GM15510 (cell line): ENCODE measurements around the gene PTPN14.

ENCODE experiments used
- POLR2A ChIP-seq: IDR thresholded peaks from 3 replicates; pipeline ENCODE4 v1.6.1; 2011; ENCODE audit warnings: borderline replicate concordance; ENCODE audit not compliant: insufficient read length; ENCODE audit errors: extremely low read depth

The PTPN14 gene

DNA sequence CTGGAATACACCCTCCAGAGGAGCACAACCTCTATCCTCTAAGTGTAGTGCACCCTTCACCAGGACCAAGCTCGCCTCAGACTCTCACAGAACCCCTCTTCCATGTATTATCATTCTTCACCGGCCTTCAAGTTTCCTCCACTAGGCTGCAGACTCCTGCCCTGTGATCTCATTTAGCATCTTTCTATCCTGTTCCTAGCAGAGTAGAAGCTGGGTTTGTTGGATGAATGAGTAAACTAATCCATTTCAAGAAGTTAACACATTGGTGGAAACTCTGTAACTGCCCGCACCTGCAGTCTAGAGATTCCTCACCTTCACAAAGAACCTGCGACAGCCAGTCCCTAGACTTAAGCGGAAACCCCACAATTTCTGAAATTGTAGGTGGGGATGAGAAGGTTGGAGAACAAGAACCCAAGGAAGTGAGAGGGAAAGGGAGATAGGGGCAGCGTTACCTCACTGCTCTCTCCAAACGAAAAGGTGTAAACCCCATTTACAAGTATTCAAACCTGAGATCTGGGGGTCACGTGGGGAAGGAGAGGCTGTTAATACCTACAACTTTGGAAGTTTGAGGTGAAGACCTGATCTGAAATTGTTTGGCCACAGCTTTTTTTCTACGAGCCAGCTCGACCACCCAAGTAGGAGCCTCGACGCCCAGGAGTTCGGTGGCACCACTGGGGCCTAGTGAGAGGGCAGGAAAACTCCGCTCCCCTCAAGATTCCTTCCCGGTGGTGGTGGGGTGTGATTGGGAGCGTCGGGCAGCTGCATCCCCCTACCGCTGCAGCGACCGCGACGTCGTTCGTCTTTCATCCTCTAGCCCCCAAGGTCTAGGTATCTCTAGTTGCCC lies 1.2 kb downstream of the PTPN14 start:
- no peak for TF ChIP-seq POLR2A

DNA sequence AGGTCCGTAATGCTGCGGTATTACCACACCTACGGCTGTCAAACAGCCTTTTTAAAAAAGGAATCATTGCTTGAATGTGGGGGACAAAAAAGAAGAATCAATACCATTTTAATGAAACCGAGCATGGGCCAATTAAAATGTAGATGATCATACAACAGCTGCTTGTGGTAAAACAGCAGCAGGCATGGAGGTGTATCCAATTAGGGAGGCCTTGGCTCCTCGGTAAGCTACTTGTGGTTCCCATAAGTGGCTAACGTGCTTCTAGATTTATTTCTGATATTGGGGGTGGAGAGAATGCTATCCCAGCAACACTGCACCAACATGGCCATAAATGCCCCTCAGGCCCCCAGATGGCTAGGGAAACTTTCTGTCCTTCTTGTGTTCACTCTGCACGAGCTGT lies 1.8 kb downstream of the PTPN14 start:
- no peak for TF ChIP-seq POLR2A

DNA sequence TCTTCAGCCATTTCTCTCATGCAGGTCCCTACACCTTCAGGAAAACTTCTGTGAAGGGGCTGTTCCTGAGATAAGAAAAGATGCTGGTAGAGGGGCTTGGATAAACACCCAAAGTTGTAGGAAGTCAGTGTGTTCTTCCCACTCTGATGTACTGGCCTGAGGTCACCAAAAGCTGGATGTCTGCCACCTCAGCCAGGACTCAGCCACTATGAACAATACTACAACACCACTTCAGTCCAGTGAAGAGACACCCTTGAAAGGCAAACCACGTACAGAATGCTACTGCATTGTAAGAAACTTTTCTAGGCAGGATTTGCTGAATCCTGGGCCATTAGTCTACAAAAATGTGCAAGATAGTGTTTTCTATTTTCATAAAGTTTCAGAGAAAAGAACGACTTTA lies 2.4 kb downstream of the PTPN14 start:
- TF ChIP-seq POLR2A: no peak

DNA sequence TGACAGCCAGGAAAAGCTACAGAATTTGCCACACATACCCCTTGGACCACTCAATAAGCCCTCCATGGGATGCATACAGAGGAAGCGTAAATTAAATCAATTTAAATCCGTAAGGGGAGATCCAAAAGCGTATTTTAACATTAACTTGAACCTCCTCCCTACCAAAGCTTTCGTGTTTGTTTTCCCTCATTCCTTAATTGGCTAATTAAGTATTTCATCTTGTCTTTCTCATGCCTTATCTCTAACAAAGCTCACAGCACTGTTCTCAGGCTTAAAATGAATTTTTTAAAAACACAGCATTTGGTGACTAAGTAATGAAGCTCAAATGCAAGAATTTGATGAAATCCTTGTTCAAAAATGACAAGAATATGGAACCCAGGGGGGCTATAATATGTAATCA lies 3.1 kb downstream of the PTPN14 start:
- TF ChIP-seq POLR2A: no peak

DNA sequence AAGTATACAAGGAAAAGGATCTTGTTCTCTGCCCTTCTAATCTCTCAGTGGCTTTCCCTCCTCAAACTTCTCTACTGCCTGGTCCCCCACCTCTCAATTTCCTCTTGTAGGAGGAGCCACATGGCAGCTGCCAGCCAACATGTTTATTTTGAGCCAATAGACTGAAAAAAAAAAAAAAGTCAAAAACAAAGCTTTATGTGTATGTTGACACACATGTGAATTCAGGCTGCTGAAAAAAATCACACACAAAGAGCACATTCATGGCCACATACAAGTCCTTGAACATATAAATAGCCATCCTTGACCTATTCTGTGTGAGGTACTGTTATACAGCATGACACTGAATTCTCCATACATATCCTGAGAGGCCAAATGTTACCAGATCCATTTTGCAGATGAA lies 3.7 kb downstream of the PTPN14 start:
- no peak for TF ChIP-seq POLR2A

DNA sequence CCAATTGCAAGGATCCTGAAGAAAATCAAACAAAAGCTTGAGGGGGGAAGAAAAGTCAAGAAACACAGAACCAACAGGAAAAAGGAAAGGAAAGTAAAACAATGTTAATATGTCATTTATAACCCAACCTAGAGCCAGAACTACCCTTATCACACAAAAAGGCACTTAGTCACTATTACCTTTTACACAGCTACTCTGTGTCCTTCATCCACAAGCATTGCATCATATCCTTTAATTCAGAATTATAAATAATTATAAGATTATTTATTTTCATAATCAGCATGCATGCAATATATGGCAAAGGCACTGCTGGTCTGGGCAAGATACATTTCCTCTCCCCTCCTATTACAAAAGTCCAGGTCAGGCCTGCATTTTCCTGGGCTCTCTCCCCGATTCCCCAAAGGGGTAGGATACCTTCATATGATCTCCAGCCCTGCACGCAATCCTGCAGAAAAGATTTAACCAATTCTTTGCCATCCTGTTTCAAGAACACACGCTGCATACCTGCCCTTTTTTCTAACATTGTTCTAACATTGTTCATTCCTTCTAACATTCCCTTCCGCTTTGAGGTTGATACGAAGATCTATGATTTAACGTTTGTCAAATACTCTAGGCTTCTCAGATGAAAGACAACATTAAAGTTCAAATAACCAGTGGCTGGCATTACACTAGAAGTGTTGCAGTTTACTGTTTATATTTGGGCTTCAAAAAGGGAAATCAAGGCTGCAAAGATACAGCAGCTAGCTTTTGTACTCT lies 4.3 kb downstream of the PTPN14 start:
- TF ChIP-seq POLR2A: no peak

DNA sequence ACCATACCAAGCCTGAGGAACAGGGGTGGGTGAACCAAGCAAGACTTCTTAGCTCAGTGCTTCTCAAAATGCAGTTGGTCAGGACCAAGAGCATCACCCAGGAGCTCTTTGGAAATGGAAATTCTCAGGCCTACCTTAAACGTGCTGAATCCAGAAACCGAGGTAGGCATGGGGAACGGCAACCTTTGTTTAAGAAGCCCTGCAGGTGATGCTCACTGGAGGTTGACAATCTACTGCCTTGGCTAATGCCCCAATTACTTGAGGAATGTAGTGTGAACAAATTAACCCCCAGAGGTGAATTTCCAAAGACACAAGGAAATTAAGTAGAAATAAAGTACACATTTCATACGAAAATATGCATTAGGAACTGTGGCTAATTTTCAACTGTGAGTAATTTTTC lies 5.3 kb downstream of the PTPN14 start:
- TF ChIP-seq POLR2A: no peak

DNA sequence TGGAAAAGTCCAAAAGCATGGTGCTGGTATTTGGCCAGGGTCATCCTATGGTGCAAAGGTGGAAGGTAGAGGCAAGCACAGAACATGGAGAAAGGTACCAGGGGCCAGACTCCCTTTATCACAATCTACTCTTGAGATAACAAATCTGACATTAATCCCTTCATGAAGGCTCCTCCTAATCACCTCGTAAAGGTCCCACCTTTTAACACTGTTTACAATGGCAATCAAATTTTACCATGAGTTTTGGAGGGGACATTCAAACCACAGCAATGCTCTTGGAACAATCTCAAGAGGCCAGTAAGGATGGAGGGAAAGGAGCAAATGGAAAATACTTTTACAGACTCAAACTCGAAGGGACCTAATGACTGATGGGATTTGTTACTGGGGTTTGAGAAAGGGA lies 6.1 kb downstream of the PTPN14 start:
- TF ChIP-seq POLR2A: no peak

DNA sequence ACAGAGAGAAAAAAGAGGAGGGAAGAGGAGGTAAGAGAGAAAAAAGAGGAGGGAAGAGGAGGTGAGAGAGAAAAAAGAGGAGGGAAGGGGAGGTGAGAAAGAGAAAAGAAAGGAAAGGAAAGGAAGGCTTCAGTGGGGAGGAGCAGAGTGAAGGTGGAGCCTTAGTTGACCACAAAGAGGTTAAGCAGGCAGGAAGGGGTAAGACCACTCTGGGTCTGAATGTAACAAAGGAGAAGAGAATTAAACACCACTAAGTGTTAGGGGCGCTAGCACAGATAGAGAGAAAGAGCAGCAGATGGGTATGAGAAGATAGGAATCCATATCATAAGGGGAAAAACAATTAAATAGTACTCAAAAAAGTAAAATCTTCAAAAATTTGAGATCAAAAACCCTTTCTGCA lies 6.6 kb downstream of the PTPN14 start:
- no peak for TF ChIP-seq POLR2A

DNA sequence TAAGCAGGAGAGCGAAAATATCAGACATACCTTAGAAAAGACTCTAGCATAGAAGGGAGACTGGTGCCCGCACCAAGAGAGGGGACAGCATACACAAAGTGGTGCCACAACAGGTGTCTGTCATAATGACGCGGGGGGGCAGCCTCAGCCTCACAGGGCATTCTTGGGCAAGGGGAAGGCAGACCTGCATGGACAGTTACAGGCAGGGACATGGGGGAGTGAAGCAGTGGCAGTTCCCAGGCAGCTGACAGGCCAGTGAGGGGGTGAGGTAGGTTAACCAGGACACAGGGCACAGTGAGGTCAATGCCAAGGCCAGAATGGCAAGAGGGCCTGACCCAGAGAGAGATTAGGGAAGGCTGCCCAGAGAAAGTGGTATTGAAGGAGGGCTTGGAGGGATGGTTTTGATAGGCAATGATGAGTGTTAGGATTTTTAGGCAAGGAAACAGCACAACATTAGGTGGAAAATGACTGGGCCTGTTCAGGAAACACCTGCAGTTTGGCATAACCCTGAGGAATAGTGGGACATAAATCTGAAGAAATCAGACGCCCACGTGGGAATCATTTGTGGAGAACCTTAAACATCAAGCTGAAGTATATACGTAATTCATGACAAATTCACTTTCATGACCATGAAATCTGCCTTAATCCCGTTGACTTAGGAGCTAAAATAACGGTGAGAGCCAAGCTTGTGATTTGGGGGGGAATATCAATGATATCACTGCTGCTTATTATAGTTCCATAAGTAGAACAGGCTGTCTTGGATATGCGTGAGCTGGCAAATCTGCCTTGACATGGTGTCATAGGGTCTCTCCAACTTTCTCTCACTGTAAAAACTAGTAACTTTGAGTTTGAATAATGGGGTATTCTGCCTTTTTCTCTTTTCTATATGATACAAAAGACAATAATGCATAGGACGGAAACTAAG lies 8.9 kb downstream of the PTPN14 start:
- no peak for TF ChIP-seq POLR2A

DNA sequence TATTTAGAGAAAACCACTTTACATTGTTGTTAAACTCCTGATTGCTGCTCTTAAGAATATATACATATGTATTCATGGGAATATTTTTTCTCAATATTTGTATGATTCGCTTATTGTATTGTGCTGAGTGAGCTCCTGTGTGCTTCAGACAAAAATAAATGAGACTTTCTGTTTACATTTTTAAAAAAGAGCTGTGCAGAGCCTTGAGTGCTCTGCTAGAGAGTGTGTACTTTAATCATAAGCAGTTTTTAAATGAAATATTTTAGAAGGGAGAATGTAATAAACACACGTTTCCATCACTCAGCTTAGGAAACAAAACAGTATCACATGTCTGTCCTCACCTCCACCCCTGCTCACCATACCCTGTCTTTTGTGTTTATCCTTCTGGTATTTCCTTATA lies 9.7 kb downstream of the PTPN14 start:
- TF ChIP-seq POLR2A: no peak

DNA sequence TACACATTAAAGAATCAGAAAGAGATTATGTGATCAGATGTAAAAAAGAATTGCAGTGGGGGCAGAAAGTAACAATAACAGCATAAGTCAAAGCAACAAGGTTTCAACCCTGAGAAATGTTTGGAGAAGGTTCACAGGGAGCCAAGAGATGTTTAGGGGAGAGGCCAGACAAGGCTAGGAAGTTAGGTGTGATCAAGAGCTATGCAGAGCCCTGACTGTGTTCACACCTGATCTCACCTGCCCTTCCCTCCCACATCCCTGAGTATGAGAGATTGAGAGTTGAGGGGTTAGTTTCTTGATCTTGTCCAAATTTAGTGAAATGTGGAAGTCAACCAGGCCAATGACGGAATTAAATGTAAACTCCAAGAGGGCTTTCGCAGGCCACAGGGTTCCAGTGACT lies 10.2 kb downstream of the PTPN14 start:
- TF ChIP-seq POLR2A: no peak

DNA sequence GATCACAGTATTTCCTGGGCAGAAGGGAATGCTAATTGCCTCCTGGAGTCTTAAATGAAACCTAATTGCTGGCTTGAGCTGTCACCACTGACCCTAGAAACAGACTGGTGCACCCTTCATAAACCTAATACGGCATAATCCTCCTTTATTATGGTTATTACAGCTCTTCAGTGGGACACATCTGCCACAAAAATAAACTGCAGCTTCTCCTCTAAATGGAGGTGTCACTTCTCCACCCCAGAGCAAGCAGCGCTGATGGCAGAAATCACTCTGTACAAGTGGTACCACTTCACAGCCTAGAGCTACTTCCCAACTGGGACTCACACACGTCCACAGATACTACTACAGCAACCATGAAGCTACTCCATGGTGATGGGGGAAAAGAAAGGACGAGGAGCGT lies 11.1 kb downstream of the PTPN14 start:
- TF ChIP-seq POLR2A: no peak

DNA sequence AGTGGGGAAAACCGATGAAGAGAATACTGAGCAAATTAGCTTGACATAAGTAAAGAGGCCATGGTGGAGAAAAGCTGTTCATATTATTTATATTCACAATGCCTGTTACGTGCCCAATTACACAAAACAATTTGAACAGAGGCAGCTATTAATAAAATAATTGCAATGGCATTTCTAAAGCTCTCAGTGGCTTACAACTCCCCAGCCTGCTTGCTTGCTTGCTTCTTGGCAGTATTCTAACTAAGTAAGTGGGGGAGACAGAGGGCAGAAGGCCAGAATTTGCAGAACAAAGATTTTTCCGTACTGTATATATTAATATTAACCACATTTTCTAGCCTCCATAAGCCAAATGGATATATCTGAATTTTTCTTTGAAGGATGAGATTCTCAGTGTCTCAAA lies 12.9 kb downstream of the PTPN14 start:
- TF ChIP-seq POLR2A: no peak
